ENCODE results near the gene ARHGAP6. TPM values are rescaled to one million over a fixed set of nuclear protein-coding genes. Genes with fewer than 3 reads are reported as not detected.

The ARHGAP6 gene
- total RNA-seq, 1 experiment from 2014 or later = 0.10 TPM

GRCh38 chrX:11380187-11380844, 285.4 kb downstream of the ARHGAP6 start:
- no peaks in the 10 kb centered on the region for H3K27me3 ChIP-seq (ENCODE audit: insufficient read depth, low read length)
- ATAC-seq (no peak), DNase-seq (ENCODE audit: low read depth, low spot score) (no peak)
- H3K9me2 ChIP-seq (ENCODE audit: insufficient read depth) = no peaks in the 10 kb centered on the region
- no peak overlapping the region for H3K9ac ChIP-seq (ENCODE audit: low read length)
- CTCF ChIA-PET = no interaction called here
- RAD21 ChIA-PET (ENCODE audit: low non-redundant PET in 1 of 2, low total read pairs in 2 of 2, uncharacterized antibody in 2 of 2, unreplicated experiment in 2 of 2) = no interaction called here
- no peaks in the 10 kb centered on the region for H3K9me3 ChIP-seq (ENCODE audit: control insufficient read depth in 1 of 2, insufficient read depth in 1 of 2, low read depth in 1 of 2, low read length in 2 of 2)
- intact Hi-C loops (cut with micrococcal nuclease) = loop anchor here (5.0 kb wide), 1 partner anchor 392 kb away; no protein-coding TSS in a partner anchor
- no TSS peak for BruUV-seq (replicated peaks)
- no peak overlapping the region for H3K27ac ChIP-seq (ENCODE audit: low read depth, low read length)
- no peaks in the 10 kb centered on the region for H3K36me3 ChIP-seq (ENCODE audit: control insufficient read depth in 1 of 2, insufficient read depth in 2 of 2, low read length in 2 of 2)
- H3K79me2 ChIP-seq (ENCODE audit: insufficient read depth, low read length) = no peaks in the 10 kb centered on the region
- H4K20me1 ChIP-seq (ENCODE audit: insufficient read depth) = no peaks in the 10 kb centered on the region
- TF ChIP-seq POLR2A (IDR thresholded peaks at IDR 0.05; ENCODE audit: borderline replicate concordance, extremely low read depth, insufficient read depth, insufficient read length) (no peak), SP1 (IDR thresholded peaks at IDR 0.05; ENCODE audit: low read depth) (no peak), ELF1 (IDR thresholded peaks at IDR 0.05; ENCODE audit: borderline replicate concordance, low read depth) (no peak), CBX3 (IDR thresholded peaks at IDR 0.05; ENCODE audit: low read depth) (no peak), CEBPB (IDR thresholded peaks at IDR 0.05; ENCODE audit: low read depth) (no peak), TCF7L2 (IDR thresholded peaks at IDR 0.05; ENCODE audit: borderline replicate concordance, extremely low read depth, insufficient read depth, insufficient read length) (no peak), MAX (IDR thresholded peaks at IDR 0.05) (no peak), ZBTB33 (IDR thresholded peaks at IDR 0.05; ENCODE audit: extremely low read depth, insufficient replicate concordance, low read length) (no peak), EGR1 (IDR thresholded peaks at IDR 0.05; ENCODE audit: low read depth) (no peak), FOSL1 (IDR thresholded peaks at IDR 0.05; ENCODE audit: low read depth) (no peak), EZH2 (IDR thresholded peaks at IDR 0.05) (no peak), SRF (IDR thresholded peaks at IDR 0.05; ENCODE audit: low read depth) (no peak), JUND (IDR thresholded peaks at IDR 0.05) (no peak), REST (IDR thresholded peaks at IDR 0.05; ENCODE audit: low read depth) (no peak), ZFX (IDR thresholded peaks at IDR 0.05) (no peak), SIN3A (IDR thresholded peaks at IDR 0.05; ENCODE audit: low read depth) (no peak), POLR2AphosphoS5 (IDR thresholded peaks at IDR 0.05; ENCODE audit: low read depth, low read length) (no peak)
- TF ChIP-seq, protein P1, sequence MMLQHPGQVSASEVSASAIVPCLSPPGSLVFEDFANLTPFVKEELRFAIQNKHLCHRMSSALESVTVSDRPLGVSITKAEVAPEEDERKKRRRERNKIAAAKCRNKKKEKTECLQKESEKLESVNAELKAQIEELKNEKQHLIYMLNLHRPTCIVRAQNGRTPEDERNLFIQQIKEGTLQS (IDR thresholded peaks at IDR 0.05) = no peak
- TF ChIP-seq, protein P2, sequence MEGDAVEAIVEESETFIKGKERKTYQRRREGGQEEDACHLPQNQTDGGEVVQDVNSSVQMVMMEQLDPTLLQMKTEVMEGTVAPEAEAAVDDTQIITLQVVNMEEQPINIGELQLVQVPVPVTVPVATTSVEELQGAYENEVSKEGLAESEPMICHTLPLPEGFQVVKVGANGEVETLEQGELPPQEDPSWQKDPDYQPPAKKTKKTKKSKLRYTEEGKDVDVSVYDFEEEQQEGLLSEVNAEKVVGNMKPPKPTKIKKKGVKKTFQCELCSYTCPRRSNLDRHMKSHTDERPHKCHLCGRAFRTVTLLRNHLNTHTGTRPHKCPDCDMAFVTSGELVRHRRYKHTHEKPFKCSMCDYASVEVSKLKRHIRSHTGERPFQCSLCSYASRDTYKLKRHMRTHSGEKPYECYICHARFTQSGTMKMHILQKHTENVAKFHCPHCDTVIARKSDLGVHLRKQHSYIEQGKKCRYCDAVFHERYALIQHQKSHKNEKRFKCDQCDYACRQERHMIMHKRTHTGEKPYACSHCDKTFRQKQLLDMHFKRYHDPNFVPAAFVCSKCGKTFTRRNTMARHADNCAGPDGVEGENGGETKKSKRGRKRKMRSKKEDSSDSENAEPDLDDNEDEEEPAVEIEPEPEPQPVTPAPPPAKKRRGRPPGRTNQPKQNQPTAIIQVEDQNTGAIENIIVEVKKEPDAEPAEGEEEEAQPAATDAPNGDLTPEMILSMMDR (IDR thresholded peaks at IDR 0.05 in 2 of 3, conservative IDR thresholded peaks at IDR 0.05 in 1 of 3; ENCODE audit: borderline replicate concordance in 1 of 3, insufficient read depth in 1 of 3, low read depth in 2 of 3, low read length in 2 of 3) = no peak
- POLR2A ChIA-PET = no interaction called here
- no peak overlapping the region for H3K4me2 ChIP-seq (ENCODE audit: low read length)
- no peaks in the 10 kb centered on the region for H3K4me1 ChIP-seq (ENCODE audit: control insufficient read depth in 1 of 2, insufficient read depth in 2 of 2, low read length in 2 of 2)
- H3K4me3 ChIP-seq (replicated peaks in 1 of 2; ENCODE audit: low read depth in 1 of 2, low read length in 2 of 2) = no peak overlapping the region
- H2AFZ ChIP-seq (ENCODE audit: low read depth, low read length, poor library complexity, severe bottlenecking) = no peak overlapping the region

Data from HCT116 (cell line).